Left ventricle myocardium inferior (tissue), 1 donor: ENCODE results near the gene KLF17. TPM values are rescaled to one million over a fixed set of nuclear protein-coding genes. Genes with fewer than 3 reads are reported as not detected.

Experiments used
- DNase-seq: peaks from one replicate; pipeline ENCODE4 v3.0.0-alpha.2; 2020
- H3K27ac ChIP-seq: fragments of 200-600 bp; replicated peaks from 2 replicates; pipeline ENCODE4 v1.8.0; 2021
- H3K27me3 ChIP-seq: fragments of 200-600 bp; 2 replicates; pipeline ENCODE4 v1.8.0; 2021; ENCODE audit warnings: low read depth
- H3K36me3 ChIP-seq: fragments of 200-600 bp; 2 replicates; pipeline ENCODE4 v1.8.0; 2021
- H3K4me1 ChIP-seq: fragments of 200-600 bp; 2 replicates; pipeline ENCODE4 v1.8.0; 2021
- H3K4me3 ChIP-seq: fragments of 200-600 bp; 2 replicates; pipeline ENCODE4 v1.8.0; 2021; ENCODE audit warnings: mild to moderate bottlenecking, moderate library complexity
- H3K9me3 ChIP-seq: fragments of 200-600 bp; replicated peaks from 2 replicates; pipeline ENCODE4 v1.8.0; 2021
- CTCF ChIP-seq: fragments of 200-600 bp; IDR thresholded peaks from 2 replicates; pipeline ENCODE4 v1.8.0; 2021; ENCODE audit warnings: antibody characterized with exemption, mild to moderate bottlenecking, borderline replicate concordance
- intact Hi-C: fragments of 100-400 bp; cut with micrococcal nuclease; formaldehyde crosslinking; loops from one replicate; pipeline ENCODE4 v1.11.0; 2022
- total RNA-seq: library from RNA; stranded (reverse); fragmentation: NEBNext Ultra II Directional; extraction: Animal tissue kit (Norgen Biotek cat#: 25700); gene quantifications from one replicate; pipeline ENCODE4 v1.2.1, GENCODE V29; 2021
- donor health status: DM: no; HTN: yes; CAD: no; lungs with severe emphysema.

Gene KLF17
- total RNA-seq, 1 donor from 2014 or later, result not detected

GRCh38 chr1:44074415-44074814 is 44.2 kb upstream of the KLF17 start:
- no peak for DNase-seq
- Histone ChIP-seq H3K27me3 (no peaks in the 10 kb centered on the region), H3K4me3 (no peak overlapping the region), H3K9me3 (no peaks in the 10 kb centered on the region), H3K4me1 (no peaks in the 10 kb centered on the region), H3K36me3 (no peaks in the 10 kb centered on the region), H3K27ac (no peak overlapping the region)
- intact Hi-C loops, result no loop called here
- no peak for TF ChIP-seq CTCF

GRCh38 chr1:44076066-44076465 is 42.6 kb upstream of the KLF17 start:
- no peak overlapping the region for H3K27ac ChIP-seq
- no peak overlapping the region for H3K4me3 ChIP-seq
- H3K9me3 ChIP-seq, result no peaks in the 10 kb centered on the region
- H3K4me1 ChIP-seq, result no peaks in the 10 kb centered on the region
- DNase-seq, result no peak
- peaks cover 11% of the 10 kb centered on the region for H3K27me3 ChIP-seq
- H3K36me3 ChIP-seq, result no peaks in the 10 kb centered on the region
- intact Hi-C loops, result no loop called here
- TF ChIP-seq CTCF, result no peak

DNA sequence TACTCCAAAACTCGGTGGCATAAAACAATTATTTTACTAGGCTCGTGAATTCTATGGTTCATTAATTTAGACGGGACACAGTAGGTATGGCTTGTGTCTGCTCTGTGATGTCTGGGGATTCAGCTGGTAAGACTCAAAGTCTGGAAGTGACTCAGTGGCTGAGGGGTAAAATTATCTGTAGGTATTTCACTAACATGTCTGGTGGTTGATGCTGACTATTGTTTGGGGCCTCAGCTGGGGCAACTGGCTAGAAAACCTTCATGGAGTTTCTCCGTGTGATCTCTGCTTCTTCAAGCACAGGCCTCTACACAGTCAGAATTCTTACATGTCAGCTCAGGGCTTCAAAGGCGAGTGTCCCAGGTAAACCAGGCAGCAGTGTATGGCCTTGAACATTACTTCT is 41.2 kb upstream of the KLF17 start:
- Histone ChIP-seq H3K9me3 (no peaks in the 10 kb centered on the region), H3K27me3 (peaks cover 22% of the 10 kb centered on the region), H3K27ac (no peak overlapping the region), H3K4me1 (no peaks in the 10 kb centered on the region), H3K36me3 (no peaks in the 10 kb centered on the region), H3K4me3 (no peak overlapping the region)
- no peak for DNase-seq
- no peak for TF ChIP-seq CTCF
- intact Hi-C loops, result no loop called here

- Histone ChIP-seq H3K9me3 (no peaks in the 10 kb centered on the region), H3K4me1 (no peaks in the 10 kb centered on the region), H3K27me3 (peaks cover 27% of the 10 kb centered on the region), H3K4me3 (no peak overlapping the region), H3K36me3 (no peaks in the 10 kb centered on the region), H3K27ac (no peak overlapping the region)
- no peak for DNase-seq
- intact Hi-C loops, result no loop called here
- TF ChIP-seq CTCF, result no peak
These were observed 40.5 kb upstream of the KLF17 start for GRCh38 chr1:44078104-44078503.

- no peaks in the 10 kb centered on the region for H3K36me3 ChIP-seq
- TF ChIP-seq CTCF, result no peak
These were observed 39.1 kb upstream of the KLF17 start for GRCh38 chr1:44079566-44079965.

More at GRCh38 chr1:44079566-44079965, 39.1 kb upstream of the KLF17 start:
- Histone ChIP-seq H3K9me3 (no peaks in the 10 kb centered on the region), H3K4me1 (no peaks in the 10 kb centered on the region), H3K27me3 (peaks cover 37% of the 10 kb centered on the region), H3K4me3 (no peak overlapping the region), H3K27ac (no peak overlapping the region)
- DNase-seq, result no peak
- intact Hi-C loops, result no loop called here
